Activated CD8-positive, alpha-beta T cell treated with anti-CD3 and anti-CD28 coated beads for 36 hours (primary cell): ENCODE measurements around the gene SLC9A4. TPM values are rescaled to one million over a fixed set of nuclear protein-coding genes. Genes with fewer than 3 reads are reported as not detected.

ENCODE experiments used
- ATAC-seq: fragments of 200-7000 bp; cut with Tn5 transposase; one replicate; pipeline ENCODE4 v1.10.0; 2021; ENCODE audit warnings: mild to moderate bottlenecking, moderate library complexity
- CTCF ChIA-PET: fragments of 350-600 bp; sonication (Branson Sonifier 250); formaldehyde crosslinking; loops from one replicate; lab custom pipeline; 2021; ENCODE audit warnings: antibody characterized with exemption; lab: Charles Lee
- POLR2A ChIA-PET: fragments of 350-600 bp; sonication (Branson Sonifier 250); formaldehyde crosslinking; loops from one replicate; lab custom pipeline; 2021; ENCODE audit warnings: antibody characterized with exemption; lab: Charles Lee
- DNase-seq: peaks from one replicate; pipeline ENCODE4 v3.0.0-alpha.2; 2020
- H3K27ac Mint-ChIP-seq: one replicate; pipeline ENCODE4 v1.8.0; 2021; ENCODE audit warnings: mild to moderate bottlenecking, mixed read lengths
- H3K27me3 Mint-ChIP-seq: one replicate; pipeline ENCODE4 v1.8.0; 2021; ENCODE audit warnings: mixed read lengths
- H3K36me3 Mint-ChIP-seq: one replicate; pipeline ENCODE4 v1.8.0; 2021; ENCODE audit warnings: low read depth, mixed read lengths
- H3K4me1 Mint-ChIP-seq: one replicate; pipeline ENCODE4 v1.8.0; 2021; ENCODE audit warnings: low read depth, mixed read lengths
- H3K4me3 Mint-ChIP-seq: one replicate; pipeline ENCODE4 v1.8.0; 2021; ENCODE audit warnings: mild to moderate bottlenecking, moderate library complexity, mixed read lengths
- H3K9me3 Mint-ChIP-seq: one replicate; pipeline ENCODE4 v1.8.0; 2021; ENCODE audit warnings: mixed read lengths
- CTCF ChIP-seq: fragments of 200-600 bp; IDR thresholded peaks from one replicate; pipeline ENCODE4 v1.8.0; 2022; ENCODE audit warnings: antibody characterized with exemption, mild to moderate bottlenecking
- intact Hi-C: fragments of 100-400 bp; cut with micrococcal nuclease; formaldehyde crosslinking; loops from one replicate; pipeline ENCODE4 v1.10.0; 2022
- total RNA-seq, 2 experiments: library from RNA; stranded (reverse); gene quantifications; one replicate each; pipeline ENCODE4 v1.2.3, GENCODE V29; 2021

The SLC9A4 gene
- total RNA-seq, 2 experiments from 2014 or later = 0.07 TPM; not detected in 1

- DNase-seq (no peak), ATAC-seq (no peak)
- TF ChIP-seq CTCF = no peak
- Mint-ChIP-seq H3K36me3 (no peaks in the 10 kb centered on the region), H3K4me3 (no peak overlapping the region), H3K9me3 (no peaks in the 10 kb centered on the region), H3K27me3 (no peaks in the 10 kb centered on the region), H3K4me1 (no peaks in the 10 kb centered on the region), H3K27ac (no peak overlapping the region)
- intact Hi-C loops = loop anchor here (10.0 kb wide), 2 partner anchors 182 to 282 kb away; no protein-coding TSS in a partner anchor
- ChIA-PET POLR2A (no interaction called here), CTCF (interaction anchor here (0.8 to 2.8 kb wide), 2 partner anchors 50 to 96 kb away, joined by 3 to 10 read pairs; partner anchors contain the start of gene SLC9A4)
These were observed 49.9 kb downstream of the SLC9A4 start for GRCh38 chr2:102522890-102523289.

GRCh38 chr2:102523651-102524050 lies 50.6 kb downstream of the SLC9A4 start:
- ChIA-PET CTCF (interaction anchor here (1.0 to 2.8 kb wide), 2 partner anchors 50 to 92 kb away, joined by 3 to 10 read pairs; partner anchors contain the start of gene SLC9A4), POLR2A (no interaction called here)
- Mint-ChIP-seq H3K9me3 (no peaks in the 10 kb centered on the region), H3K27me3 (peaks cover 1% of the 10 kb centered on the region), H3K27ac (no peak overlapping the region), H3K36me3 (no peaks in the 10 kb centered on the region), H3K4me3 (no peak overlapping the region), H3K4me1 (no peaks in the 10 kb centered on the region)
- ATAC-seq (no peak), DNase-seq (no peak)
- intact Hi-C loops = loop anchor here (10.0 kb wide), 2 partner anchors 181 to 281 kb away; no protein-coding TSS in a partner anchor
- TF ChIP-seq CTCF = no peak

GRCh38 chr2:102527086-102527485 lies 54.1 kb downstream of the SLC9A4 start:
- no peak for TF ChIP-seq CTCF
- Mint-ChIP-seq H3K27me3 (peaks cover 3% of the 10 kb centered on the region), H3K27ac (no peak overlapping the region), H3K4me1 (no peaks in the 10 kb centered on the region), H3K4me3 (no peak overlapping the region), H3K9me3 (no peaks in the 10 kb centered on the region), H3K36me3 (no peaks in the 10 kb centered on the region)
- intact Hi-C loops = loop anchor here (10.0 kb wide), 2 partner anchors 178 to 278 kb away; no protein-coding TSS in a partner anchor
- ChIA-PET CTCF (no interaction called here), POLR2A (no interaction called here)
- DNase-seq (no peak), ATAC-seq (no peak)

- no peak for DNase-seq
- Mint-ChIP-seq H3K27ac (no peak overlapping the region), H3K9me3 (no peaks in the 10 kb centered on the region), H3K4me3 (no peak overlapping the region), H3K4me1 (no peaks in the 10 kb centered on the region), H3K27me3 (peaks cover 9% of the 10 kb centered on the region), H3K36me3 (no peaks in the 10 kb centered on the region)
- intact Hi-C loops = no loop called here
- CTCF ChIA-PET = no interaction called here
- POLR2A ChIA-PET = interaction anchor here (0.7 kb wide), 1 partner anchor 1034 kb away, joined by 3 read pairs; no protein-coding TSS in a partner anchor
- ATAC-seq = no peak
- TF ChIP-seq CTCF = no peak
These were observed 65.5 kb downstream of the SLC9A4 start for GRCh38 chr2:102538491-102538890.

GRCh38 chr2:102540882-102541281 lies 67.9 kb downstream of the SLC9A4 start:
- Mint-ChIP-seq H3K4me1 (no peaks in the 10 kb centered on the region), H3K36me3 (no peaks in the 10 kb centered on the region), H3K27ac (no peak overlapping the region), H3K9me3 (no peaks in the 10 kb centered on the region), H3K4me3 (no peak overlapping the region), H3K27me3 (peaks cover 7% of the 10 kb centered on the region)
- no peak for TF ChIP-seq CTCF
- ATAC-seq (no peak), DNase-seq (no peak)
- ChIA-PET CTCF (interaction anchor here (1.2 kb wide), 1 partner anchor 23 kb away, joined by 5 read pairs; no protein-coding TSS in a partner anchor), POLR2A (no interaction called here)
- intact Hi-C loops = no loop called here
